Vagina (tissue), 2 donors: ENCODE data around the gene TULP4. TPM values are rescaled to one million over a fixed set of nuclear protein-coding genes. Genes with fewer than 3 reads are reported as not detected.

Source experiments
- DNase-seq, 2 donors: peaks; one replicate each; pipeline ENCODE4 v3.0.0-alpha.2; 2017; ENCODE audit errors: extremely low spot score in 2 of 2
- H3K27ac ChIP-seq: fragments of 200-600 bp; sonication (generic); one replicate; pipeline ENCODE4 v1.5.1; 2019
- H3K27me3 ChIP-seq: fragments of 200-600 bp; sonication (generic); one replicate; pipeline ENCODE4 v1.5.1; 2019
- H3K36me3 ChIP-seq, 2 donors: fragments of 200-600 bp; sonication (generic); one replicate each; pipeline ENCODE4 v1.5.1; 2017 to 2019
- H3K4me1 ChIP-seq: fragments of 200-600 bp; sonication (generic); one replicate; pipeline ENCODE4 v1.5.1; 2019
- H3K4me3 ChIP-seq, 2 donors: fragments of 200-600 bp; sonication (generic); 1 replicate in 1 of 2; 2 replicates in 1 of 2; pipeline ENCODE4 v1.5.1; 2016 to 2019
- H3K9me3 ChIP-seq: fragments of 200-600 bp; sonication (generic); one replicate; pipeline ENCODE4 v1.5.1; 2019
- POLR2A ChIP-seq, 2 donors: fragments of 450-650 bp; IDR thresholded peaks; one replicate each; pipeline ENCODE4 v1.6.1; 2017; ENCODE audit warnings: antibody characterized with exemption in 2 of 2, mild to moderate bottlenecking in 2 of 2, moderate library complexity in 2 of 2
- POLR2AphosphoS5 ChIP-seq, 2 donors: sonication (generic); formaldehyde crosslinking; IDR thresholded peaks; one replicate each; pipeline ENCODE4 v1.9.0; 2017; ENCODE audit warnings: antibody characterized with exemption in 2 of 2, mild to moderate bottlenecking in 2 of 2, low read depth in 1 of 2; ENCODE audit not compliant: insufficient read depth in 1 of 2
- intact Hi-C: fragments of 100-400 bp; cut with DNase I; formaldehyde crosslinking; loops from one replicate; pipeline ENCODE4 v1.15.1; 2023
- total RNA-seq: library from RNA; depleted of rRNA; stranded (reverse); fragments of >200 nt; gene quantifications from one replicate; pipeline ENCODE4 v1.2.3, GENCODE V29; 2016
- TF ChIP-seq, protein P1 (sequence below), 3 experiments: fragments of 450-650 bp in 2 of 3; fragments of 200-600 bp in 1 of 3; sonication (generic) in 1 of 3; IDR thresholded peaks; one replicate each; pipeline ENCODE4 v1.5.1; 2017 to 2019; ENCODE audit warnings: antibody characterized with exemption in 3 of 3, mild to moderate bottlenecking in 2 of 3, moderate library complexity in 2 of 3

The TULP4 gene
- total RNA-seq, 1 donor from 2014 or later: 79.8 TPM

- peak; percentile 25 to 34 for DNase-seq
- no peak overlapping the region for H3K27ac ChIP-seq
- peak overlapping the region; percentile 35 to 47 for H3K4me3 ChIP-seq
- TF ChIP-seq, protein P1, sequence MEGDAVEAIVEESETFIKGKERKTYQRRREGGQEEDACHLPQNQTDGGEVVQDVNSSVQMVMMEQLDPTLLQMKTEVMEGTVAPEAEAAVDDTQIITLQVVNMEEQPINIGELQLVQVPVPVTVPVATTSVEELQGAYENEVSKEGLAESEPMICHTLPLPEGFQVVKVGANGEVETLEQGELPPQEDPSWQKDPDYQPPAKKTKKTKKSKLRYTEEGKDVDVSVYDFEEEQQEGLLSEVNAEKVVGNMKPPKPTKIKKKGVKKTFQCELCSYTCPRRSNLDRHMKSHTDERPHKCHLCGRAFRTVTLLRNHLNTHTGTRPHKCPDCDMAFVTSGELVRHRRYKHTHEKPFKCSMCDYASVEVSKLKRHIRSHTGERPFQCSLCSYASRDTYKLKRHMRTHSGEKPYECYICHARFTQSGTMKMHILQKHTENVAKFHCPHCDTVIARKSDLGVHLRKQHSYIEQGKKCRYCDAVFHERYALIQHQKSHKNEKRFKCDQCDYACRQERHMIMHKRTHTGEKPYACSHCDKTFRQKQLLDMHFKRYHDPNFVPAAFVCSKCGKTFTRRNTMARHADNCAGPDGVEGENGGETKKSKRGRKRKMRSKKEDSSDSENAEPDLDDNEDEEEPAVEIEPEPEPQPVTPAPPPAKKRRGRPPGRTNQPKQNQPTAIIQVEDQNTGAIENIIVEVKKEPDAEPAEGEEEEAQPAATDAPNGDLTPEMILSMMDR (IDR thresholded peaks at IDR 0.05): no peak
- TF ChIP-seq POLR2AphosphoS5 (IDR thresholded peaks at IDR 0.05; ENCODE audit: insufficient read depth in 1 of 2, low read depth in 1 of 2) (no peak), POLR2A (IDR thresholded peaks at IDR 0.05) (no peak)
- intact Hi-C loops: no loop called here
- no peaks in the 10 kb centered on the region for H3K9me3 ChIP-seq
- no peaks in the 10 kb centered on the region for H3K27me3 ChIP-seq
- H3K36me3 ChIP-seq: no peaks in the 10 kb centered on the region
- peaks cover 14% of the 10 kb centered on the region for H3K4me1 ChIP-seq
Observed at GRCh38 chr6:158536891-158537798, 224.9 kb downstream of the TULP4 start.

DNA sequence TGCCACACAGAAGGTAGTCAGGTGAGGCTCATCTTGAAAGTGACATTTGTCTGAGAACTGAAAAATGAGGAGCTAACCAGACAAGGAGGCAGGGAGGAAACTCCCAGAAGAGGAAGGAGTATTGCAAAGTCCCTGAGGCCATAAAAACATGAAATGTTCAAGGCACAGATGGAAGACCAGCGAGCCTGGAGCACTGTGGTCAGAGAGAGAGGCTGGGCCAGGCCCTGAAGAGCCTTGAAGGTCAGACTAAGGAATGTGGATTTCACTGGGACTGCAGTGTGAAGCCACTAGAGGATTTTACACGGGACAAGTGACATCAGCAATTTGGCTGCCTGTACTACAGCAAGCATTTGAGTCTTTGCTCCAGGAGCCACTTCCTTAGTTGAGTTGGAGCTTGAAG is 226.5 kb downstream of the TULP4 start:
- Histone ChIP-seq H3K4me3 (no peak overlapping the region), H3K36me3 (no peaks in the 10 kb centered on the region), H3K27me3 (no peaks in the 10 kb centered on the region), H3K27ac (no peak overlapping the region), H3K4me1 (peaks cover 14% of the 10 kb centered on the region), H3K9me3 (no peaks in the 10 kb centered on the region)
- peak; percentile 49 to 71 for DNase-seq
- intact Hi-C loops: no loop called here
- TF ChIP-seq POLR2A (IDR thresholded peaks at IDR 0.05) (no peak), POLR2AphosphoS5 (IDR thresholded peaks at IDR 0.05; ENCODE audit: insufficient read depth in 1 of 2, low read depth in 1 of 2) (no peak)
- TF ChIP-seq, protein P1 (IDR thresholded peaks at IDR 0.05): no peak

- Histone ChIP-seq H3K27ac (no peak overlapping the region), H3K36me3 (no peaks in the 10 kb centered on the region), H3K4me3 (no peak overlapping the region), H3K9me3 (no peaks in the 10 kb centered on the region), H3K4me1 (peaks cover 14% of the 10 kb centered on the region), H3K27me3 (no peaks in the 10 kb centered on the region)
- TF ChIP-seq POLR2AphosphoS5 (IDR thresholded peaks at IDR 0.05; ENCODE audit: insufficient read depth in 1 of 2, low read depth in 1 of 2): no peak
- TF ChIP-seq, protein P1 (IDR thresholded peaks at IDR 0.05): no peak
- no peak for TF ChIP-seq POLR2A (IDR thresholded peaks at IDR 0.05)
- intact Hi-C loops: no loop called here
- peak; percentile 44 to 64 for DNase-seq
Observed at GRCh38 chr6:158539413-158539812, 227.1 kb downstream of the TULP4 start.

DNA sequence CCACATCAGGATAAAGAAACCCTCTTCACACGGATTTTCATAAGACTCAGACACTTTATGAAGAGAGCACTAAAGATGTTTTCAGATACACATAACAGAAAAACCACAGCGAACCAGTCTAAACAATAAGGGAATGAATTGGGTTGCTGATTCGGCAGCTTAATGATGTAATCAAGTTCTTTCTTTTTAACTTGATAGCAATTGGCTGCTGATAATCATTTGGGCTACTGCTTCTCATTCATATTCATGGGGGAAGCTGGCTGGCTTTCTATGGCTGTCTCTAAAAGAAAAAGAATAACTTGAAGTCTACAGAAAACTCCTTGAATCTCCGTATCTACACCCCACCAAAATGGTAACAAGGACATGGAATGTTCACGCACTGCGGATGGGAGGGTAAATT is 227.6 kb downstream of the TULP4 start:
- no peaks in the 10 kb centered on the region for H3K36me3 ChIP-seq
- H3K27ac ChIP-seq: no peak overlapping the region
- no peaks in the 10 kb centered on the region for H3K27me3 ChIP-seq
- H3K4me1 ChIP-seq: peaks cover 14% of the 10 kb centered on the region
- no peak for DNase-seq
- intact Hi-C loops: no loop called here
- TF ChIP-seq, protein P1 (IDR thresholded peaks at IDR 0.05): no peak
- TF ChIP-seq POLR2A (IDR thresholded peaks at IDR 0.05) (no peak), POLR2AphosphoS5 (IDR thresholded peaks at IDR 0.05; ENCODE audit: insufficient read depth in 1 of 2, low read depth in 1 of 2) (no peak)
- H3K4me3 ChIP-seq: no peak overlapping the region
- H3K9me3 ChIP-seq: no peaks in the 10 kb centered on the region

DNA sequence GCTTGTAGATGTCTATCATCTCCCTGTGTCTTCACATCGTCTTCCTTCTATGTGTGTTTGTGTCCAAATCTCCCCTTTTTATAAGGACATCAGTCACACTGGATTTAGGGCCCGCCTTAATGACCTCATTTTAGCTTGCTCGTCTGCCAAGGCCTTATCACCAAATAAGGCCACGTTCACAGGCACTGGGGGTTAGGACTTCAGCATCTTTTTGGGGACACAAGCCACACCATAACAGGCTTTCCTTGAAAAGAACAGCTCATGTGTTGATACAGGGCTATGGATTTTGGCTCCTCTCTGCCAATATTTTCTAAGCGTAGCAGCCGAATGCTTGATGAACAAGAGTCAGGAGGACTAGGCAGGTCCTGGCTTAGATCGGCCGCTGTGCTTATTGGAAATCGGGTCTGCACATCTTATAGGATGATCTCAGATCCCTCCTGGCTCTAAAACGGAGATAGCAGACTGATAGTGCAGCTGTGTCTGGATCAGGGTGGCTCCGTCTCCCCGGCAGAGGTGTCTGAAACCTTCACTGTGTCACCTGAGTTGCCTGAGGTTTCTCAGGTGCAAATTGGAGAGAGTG is 231.4 kb downstream of the TULP4 start:
- intact Hi-C loops: no loop called here

More for the DNA sequence above, 231.4 kb downstream of the TULP4 start:
- no peaks in the 10 kb centered on the region for H3K4me1 ChIP-seq
- DNase-seq: peak; percentile 42 to 52
- H3K36me3 ChIP-seq: no peaks in the 10 kb centered on the region
- no peaks in the 10 kb centered on the region for H3K27me3 ChIP-seq
- TF ChIP-seq POLR2AphosphoS5 (IDR thresholded peaks at IDR 0.05; ENCODE audit: insufficient read depth in 1 of 2, low read depth in 1 of 2): no peak
- TF ChIP-seq, protein P1 (IDR thresholded peaks at IDR 0.05): no peak
- TF ChIP-seq POLR2A (IDR thresholded peaks at IDR 0.05): no peak
- H3K4me3 ChIP-seq: no peak overlapping the region
- H3K27ac ChIP-seq: no peak overlapping the region
- H3K9me3 ChIP-seq: no peaks in the 10 kb centered on the region
